HG03045 (cell line): ENCODE measurements around the gene DAPK1.

Source experiments
- ATAC-seq: cut with Tn5 transposase; IDR thresholded peaks from one replicate; pipeline ENCODE4 v1.9.1; 2021; ENCODE audit warnings: mild to moderate bottlenecking, moderate library complexity; ENCODE audit not compliant: unreplicated experiment

The DAPK1 gene

DNA sequence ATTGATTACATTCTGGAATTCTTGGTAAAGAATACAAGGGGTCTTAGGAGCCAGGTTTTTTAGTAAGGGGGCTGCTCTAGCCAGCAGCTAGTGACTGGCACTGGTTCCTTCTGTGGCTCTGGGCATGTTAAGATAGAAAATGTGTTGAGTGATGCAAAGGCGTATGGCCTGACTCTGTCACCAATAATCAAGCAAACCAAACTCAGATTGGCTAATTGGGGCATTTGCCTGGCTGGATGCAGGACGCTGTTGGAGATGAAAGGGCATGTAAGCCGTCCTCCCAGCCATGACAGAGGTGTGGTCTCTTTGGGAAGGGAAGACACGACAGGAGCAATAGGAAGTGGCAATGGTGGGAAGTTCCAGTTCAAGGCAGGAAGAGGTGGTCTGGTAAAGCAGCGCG is 140.6 kb downstream of the DAPK1 start:
- ATAC-seq = no peak

DNA sequence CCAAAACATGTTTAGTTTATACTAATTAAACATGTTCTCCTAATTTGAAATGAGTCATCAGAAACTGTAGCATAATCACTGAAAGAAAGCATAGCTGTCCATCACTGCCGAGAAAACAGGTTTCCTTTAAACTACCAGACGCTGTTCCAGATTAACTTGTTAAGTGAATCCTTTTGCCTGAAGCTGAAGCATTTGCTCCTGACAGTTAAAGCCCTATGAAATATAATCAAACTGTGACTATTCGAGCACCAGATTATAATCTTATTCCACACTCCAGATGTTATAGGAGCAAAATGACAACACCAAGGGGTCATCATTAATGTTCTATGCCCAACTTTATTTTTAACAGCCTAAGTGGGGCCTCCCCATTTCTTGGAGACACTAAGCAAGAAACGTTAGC is 142.3 kb downstream of the DAPK1 start:
- no peak for ATAC-seq

DNA sequence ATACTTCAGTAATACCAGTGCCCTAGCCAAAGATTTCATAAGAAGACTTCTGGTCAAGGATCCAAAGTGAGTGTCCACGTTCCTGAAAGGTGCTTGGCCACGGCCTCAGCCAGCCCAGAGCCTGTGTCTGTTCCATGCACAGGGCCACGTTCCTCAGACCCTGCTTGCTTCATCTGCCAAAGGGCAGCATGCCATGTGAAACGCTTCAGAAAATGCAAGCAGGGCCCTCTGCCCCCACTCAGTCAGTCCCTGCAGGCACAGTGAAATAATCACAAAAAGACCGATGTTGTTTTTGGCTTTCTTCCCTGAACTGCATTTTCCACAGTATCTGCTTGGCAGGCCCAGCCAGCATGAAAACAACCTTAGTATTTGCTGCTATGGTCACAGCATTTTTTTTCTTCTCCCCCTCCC is 142.7 kb downstream of the DAPK1 start:
- ATAC-seq = no peak

DNA sequence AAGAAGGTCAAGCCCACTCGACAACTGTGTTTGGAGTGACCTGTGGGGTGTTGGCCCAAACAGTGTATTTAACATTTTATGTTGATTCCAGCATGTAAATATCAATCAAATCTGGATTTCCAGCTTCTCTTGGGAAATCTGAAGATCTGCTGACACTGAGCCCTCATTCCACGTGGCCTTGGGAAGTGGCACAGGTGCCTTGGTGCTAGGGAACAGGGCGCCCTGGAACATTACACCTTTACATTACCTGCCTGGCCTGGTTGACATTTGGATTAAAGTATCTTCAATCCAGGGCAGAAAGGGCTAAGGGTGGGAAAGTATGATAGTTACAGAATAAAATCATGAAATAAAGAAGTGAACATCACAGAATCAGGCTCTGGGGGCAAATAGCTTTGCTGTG is 143.4 kb downstream of the DAPK1 start:
- no peak for ATAC-seq

DNA sequence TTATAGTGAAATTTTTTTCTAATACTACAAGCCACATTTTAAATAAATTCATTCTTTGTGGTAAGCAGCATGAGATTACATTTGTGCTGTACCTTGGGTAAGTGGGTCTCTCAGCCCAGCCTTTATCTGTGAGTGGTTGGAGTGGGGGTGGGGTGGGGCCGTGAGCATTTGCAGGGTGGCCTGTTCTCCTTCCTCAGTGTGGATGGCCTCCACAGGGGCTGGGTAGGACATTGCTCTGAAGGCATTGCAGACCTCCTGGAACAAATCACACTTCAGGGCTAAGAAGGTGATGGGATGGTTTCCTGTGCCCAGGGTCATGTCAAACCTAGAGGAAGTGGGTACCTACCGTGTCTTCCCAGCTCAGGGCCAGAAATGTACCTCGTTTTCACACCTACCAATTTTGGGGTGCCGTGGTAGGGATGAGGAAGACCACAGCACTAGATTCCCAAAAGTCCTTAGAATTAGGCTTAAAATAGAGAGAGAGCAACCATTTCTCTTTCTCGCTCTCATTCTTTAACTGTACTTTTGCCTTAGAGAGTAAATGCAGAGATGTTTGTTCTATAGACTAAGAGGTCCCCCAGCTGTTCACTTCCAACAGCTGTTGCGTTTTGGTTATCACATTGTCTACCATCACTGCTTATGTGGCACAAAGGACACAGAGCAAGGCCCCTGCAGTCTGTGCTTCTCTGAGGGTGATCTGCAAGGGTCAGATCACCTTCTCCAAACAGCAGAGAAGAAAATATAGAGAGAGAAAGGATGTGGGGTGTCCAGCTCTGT is 144.9 kb downstream of the DAPK1 start:
- no peak for ATAC-seq

DNA sequence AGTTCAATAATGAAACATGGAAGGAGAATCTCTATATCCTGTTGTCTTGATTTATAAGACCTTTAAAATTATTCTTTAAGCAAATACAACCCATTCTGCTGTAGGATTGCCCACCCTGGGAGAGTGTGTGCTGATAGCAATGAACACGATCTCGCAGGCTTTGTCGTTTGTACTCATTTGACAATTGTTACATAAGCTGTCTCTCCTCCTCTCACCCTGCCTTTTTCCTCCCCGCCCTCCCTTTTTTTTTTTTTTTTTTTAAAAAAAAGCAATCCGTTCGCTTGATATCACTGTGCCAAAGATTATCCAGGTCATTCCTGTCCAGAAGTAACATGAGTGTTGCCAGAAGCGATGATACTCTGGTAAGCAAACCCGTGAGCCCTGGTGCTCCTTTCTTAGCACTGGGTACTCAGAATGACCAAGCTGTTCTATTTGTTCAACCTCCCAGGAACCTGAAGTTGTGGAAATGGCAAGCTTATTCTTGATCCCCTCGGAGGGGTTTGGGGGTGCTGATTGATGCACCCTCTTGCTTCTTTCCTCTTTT is 145.5 kb downstream of the DAPK1 start:
- ATAC-seq = no peak

DNA sequence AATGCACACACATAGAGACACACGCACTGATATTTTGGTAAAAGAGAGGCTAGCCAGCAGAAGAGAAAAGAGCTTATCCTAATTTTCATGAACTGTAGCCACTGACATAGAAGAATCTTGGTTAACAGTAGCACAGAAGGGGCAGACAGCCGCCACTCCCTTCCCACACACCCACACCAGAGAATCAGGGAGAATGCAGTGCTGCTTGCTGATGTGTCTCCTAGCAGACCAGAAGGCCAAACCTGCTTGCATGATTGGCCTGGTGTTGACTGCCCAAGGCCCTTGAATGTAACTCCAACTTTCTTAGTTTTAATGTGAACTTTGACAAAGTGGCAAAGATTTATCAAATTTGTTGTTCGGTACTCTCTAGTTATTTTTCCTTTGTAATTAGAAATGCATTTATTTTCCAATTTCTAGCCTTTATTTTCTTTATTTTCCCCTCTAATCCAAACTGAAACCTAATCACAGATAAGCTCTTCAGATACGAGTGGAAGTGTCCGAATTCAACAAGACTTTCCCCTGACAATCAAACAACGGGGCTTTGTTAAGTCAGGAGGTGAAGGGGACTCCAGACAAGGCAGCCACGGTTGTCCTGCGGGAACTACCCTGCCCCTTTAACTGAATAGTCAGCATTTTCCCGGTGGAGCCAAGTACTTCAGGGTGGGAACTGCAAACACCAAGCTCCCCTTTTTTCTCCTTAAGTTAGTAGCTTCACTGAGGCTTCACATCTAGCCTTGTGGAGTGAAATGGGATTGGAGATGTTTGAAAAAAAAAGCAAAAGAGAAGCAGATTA is 146.3 kb downstream of the DAPK1 start:
- ATAC-seq = no peak

DNA sequence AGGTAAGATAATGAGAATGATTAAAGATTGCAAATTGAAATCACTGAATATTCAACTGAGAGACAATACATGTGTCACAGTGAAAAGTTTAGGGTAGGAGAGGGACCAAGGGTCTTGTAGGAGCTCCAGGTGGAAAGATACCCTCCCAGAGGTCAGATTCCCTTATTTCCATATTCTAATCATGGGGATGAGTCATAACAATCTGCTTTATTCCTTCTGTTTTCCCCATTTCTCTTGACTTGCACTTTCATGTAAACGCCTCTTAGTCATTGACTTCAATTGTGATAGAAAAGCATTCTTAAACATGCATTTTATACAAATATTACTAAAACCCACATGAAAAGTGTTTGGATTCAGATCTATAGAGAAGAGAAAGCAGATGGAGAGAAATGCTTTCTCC is 147.0 kb downstream of the DAPK1 start:
- ATAC-seq = no peak

DNA sequence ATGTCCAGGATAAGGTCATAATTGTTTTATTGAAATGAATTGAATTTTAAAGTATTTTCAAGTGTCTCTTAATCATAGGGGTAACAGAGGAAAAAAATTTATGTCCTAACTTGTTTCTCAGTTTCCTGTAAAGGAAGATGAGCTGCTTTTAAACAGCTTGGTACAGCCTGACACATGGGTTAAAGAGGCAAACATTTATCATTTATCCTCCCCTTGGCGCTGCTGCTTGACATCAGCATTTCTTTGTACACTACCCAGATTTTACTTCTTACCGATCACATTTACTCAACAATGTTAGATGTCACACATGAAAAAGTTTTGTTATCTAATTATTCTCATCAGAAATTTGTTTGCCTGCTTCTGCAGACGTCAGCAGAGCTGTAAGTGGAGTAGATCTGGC is 148.9 kb downstream of the DAPK1 start:
- no peak for ATAC-seq

DNA sequence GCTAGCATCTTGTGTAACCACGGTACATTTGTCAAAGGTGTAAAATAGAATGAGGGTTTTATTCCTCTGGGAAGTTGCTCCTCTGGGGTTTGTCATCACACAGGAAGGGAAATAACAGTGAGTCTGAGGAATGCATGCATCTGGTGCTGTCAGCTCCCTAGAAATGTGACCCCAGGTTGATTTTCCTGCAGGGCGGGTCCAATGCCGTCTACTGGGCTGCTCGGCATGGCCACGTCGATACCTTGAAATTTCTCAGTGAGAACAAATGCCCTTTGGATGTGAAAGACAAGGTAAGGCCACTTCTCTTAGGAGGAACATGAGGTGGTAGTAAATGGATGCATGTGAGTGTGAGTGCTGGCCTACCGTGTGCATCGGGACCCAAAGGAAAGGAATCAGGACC is 149.4 kb downstream of the DAPK1 start:
- ATAC-seq = no peak

DNA sequence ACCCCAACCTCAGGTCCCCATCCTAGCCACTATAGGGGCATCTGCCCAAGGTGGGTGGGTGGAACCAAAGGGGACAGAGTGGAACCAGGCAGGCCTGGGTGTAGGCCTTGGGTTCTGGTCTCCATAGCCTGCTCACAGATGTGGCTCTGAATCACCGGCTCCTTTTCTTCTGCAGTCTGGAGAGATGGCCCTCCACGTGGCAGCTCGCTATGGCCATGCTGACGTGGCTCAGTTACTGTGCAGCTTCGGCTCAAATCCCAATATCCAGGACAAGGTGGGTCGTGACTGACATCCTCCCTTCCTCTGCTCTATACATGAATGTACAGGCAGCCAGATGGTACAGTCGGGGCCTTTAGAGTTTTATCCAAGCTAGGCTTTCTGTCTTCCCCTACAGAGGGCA is 150.9 kb downstream of the DAPK1 start:
- no peak for ATAC-seq

DNA sequence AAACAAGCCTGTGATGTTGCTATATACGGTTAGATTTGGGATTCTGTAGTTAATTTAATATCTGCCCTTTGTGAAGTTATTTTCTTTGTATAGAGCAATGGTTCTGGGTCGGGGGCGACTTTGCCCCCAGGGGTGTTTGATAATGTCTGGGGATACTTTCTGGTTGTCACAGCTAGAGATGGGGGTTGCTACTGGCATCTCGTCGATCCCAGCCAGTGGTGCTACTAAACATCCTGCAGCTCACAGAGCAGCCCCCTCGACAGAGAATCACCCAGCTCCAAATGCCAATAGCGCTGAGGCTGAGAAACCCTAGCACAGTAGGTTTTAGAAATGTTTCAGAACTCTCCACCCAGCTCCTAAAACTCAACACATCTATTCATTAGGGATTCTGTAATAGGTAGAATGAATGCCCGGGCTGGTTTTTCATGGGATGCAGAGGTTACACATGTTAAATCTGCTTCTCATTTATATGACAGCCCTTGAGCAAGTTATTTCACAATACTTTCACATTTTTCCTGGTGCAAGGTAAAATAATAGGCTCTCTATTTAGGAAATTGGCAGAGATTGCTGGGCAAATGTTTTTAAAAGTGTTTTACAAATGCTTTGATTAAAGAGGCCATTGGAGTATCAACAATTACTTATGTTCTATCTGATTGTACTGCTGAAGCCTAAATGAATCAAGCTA is 153.1 kb downstream of the DAPK1 start:
- no peak for ATAC-seq

DNA sequence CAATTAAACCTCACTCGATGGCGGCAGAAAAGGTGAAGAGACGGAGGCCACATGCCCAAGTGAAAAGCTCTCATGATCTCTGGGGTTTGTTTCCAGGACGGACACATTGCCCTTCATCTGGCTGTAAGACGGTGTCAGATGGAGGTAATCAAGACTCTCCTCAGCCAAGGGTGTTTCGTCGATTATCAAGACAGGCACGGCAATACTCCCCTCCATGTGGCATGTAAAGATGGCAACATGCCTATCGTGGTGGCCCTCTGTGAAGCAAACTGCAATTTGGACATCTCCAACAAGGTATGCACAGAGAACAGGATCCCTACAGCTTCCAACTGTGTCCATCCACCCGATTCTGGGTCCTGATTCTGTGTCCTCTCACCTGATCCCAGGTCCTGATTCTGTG is 153.8 kb downstream of the DAPK1 start:
- no peak for ATAC-seq

DNA sequence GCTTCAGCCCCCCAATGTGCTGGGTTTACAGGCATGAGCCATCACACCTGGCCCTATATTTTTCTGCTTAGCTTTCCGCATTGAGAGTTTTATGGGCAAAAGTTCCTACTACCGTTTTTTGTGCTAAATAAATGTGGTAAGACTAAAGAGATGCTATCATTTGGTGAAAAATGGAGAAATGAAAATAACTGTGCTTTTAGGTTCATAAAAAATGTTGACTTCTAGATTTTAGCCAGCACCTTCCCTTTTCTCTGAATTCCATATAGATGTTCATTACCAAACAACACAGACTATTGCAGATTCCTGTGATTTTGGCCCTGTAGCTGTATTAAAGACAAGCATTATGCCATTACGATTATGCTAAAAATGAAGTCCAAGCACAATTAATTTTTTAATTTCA is 156.3 kb downstream of the DAPK1 start:
- ATAC-seq = no peak

DNA sequence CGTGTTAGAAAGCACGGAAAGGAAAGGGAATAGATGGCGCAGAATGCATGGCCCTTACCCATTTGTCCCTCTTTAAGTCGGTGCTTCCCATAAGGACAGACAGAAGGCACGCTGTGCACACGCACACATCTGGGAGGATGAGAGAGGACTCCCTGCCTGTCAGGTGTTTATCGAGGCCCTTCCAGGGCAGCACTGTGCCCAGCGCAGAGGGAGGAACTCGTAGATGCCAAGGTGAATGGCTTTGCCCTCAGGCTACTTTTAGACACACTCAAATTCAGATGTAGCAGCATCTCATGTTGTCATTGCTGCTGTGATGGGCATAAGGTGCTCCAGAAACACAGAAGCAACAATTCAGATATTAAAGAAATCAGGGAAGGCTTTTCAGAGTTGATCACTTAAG is 158.1 kb downstream of the DAPK1 start:
- ATAC-seq = no peak

DNA sequence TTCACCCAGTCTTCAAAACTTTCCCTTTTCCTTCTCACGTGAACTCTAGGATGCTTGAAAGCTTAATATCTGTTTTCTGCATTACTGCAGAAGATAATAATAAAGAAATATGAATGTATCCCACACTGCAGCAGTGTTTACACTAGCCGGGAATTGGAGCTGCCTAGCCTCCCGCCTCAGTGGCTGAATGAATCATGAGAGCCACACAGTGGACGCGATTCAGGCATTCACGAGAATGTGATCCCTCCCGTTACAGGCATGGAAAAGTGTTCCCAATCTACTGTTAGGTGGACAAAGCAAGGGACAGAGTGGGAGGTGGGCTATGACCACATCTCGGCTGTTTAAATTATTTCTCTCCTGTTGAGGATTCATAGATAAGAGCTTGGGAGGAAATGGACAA is 158.8 kb downstream of the DAPK1 start:
- ATAC-seq = no peak

DNA sequence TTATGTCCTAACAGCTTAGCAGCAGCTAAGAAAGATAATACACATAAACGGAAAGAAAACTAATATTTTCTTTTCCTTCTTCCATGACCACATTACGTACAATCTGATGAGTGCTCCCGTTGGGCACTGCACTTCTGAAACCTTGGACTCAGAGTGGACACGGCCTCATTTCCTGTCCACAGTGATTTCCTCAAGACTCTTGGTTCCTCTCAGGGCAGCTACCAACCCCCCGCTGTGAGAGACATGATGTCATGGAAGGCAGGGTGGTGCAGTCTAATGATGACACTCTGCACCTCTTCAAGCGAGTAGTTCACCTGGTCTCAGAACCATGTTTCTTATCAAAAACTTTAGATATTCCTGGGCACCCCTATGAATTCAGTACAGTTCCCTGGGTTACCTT is 159.5 kb downstream of the DAPK1 start:
- no peak for ATAC-seq

DNA sequence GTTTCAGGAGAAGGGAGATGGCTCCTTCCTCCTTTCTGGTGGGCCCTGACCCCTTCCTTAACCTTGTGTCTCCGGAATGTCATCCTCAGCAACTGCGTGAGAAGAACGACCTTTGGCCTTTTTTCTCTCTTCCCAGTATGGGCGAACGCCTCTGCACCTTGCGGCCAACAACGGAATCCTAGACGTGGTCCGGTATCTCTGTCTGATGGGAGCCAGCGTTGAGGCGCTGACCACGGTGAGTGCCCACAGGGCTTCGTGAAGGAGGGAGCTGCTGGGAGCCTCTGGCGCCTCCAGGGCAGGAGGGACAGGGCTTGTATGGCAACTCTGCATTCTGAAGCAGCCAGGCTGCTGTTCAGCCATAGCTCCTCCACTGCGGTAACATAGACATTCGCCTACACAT is 160.2 kb downstream of the DAPK1 start:
- no peak for ATAC-seq

DNA sequence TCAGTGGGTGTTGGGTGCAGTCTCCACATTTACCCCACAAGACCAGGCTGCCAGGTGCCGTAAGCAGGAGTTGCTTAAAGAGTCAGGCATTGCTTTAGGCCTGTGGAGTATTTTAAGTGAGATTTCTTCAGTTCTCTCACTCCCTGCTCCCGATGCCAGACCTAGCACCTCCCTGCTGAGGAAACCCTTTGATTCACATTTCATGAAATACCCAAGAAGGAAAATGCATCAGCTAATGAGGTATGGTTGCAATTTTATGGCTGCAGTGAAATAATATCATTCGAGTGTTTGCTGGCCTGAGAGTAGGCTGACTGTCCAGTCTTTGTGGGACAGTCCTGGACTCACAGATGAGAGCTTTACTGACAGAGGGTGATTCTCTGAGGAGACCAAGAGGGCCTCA is 160.8 kb downstream of the DAPK1 start:
- no peak for ATAC-seq

DNA sequence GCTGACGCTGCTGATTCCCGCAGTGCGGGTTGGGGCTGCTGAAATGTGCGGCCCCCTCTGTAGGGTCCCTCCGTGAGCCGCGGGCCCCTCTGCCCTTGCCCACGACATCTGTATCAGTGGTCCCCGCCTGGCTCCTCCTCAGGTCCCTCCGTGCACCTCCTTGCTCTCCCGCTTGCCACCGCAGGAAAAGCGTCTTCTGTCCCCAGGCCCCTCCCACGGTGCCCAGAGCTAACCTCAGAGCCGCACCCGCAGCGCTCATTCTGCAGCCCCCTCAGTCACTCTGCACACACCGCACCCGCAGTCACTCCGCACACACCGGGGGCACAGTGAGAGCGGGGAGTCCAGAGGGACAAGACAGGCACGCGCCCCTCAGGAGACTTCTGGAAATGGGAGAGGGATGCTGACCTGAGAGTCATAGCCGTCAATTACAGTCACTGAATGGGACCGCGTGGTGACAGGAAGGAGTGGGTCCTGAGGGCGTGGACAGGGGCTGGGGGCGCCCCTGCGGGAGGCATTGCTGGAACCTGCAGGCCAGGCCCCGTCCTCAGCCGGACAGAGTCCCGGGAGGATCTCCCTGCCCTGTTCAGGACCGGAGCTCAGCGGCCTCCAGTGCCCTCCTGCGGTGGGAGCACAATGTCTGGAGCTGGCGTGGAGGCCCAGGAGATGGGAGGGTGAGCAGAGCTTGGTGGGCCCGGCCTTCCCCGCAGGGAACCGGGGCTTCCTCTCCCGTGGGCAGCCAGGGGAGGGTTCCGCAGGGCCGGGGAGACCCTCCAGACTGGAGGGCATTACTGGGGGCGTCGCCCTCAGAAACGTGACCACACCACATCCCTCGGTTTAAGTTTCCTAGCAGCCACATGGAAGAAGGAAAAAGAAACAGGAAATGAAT is 162.1 kb downstream of the DAPK1 start:
- no peak for ATAC-seq

DNA sequence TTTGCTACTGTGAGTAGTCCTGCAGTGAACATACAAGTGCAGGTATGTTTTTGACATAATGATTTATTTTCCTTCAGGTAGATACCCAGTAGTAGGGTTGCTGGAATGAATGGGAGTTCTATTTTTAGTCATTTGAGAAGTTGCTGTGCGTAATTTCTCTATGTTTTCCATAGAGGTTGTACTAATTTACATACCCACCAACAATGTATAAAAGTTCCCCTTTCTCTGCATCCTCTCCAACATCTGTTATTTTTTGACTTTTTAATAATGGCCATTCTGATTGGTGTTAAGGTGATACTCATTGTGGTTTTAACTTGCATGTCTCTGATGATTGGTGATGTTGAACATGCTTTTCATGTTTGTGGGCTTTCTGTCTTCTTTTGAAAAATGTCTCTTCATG is 163.6 kb downstream of the DAPK1 start:
- no peak for ATAC-seq
